Fibroblast of lung (primary cell): Measurements from ENCODE around the gene NAT14.

Source experiments
- CTCF ChIP-seq, 2 donors: IDR thresholded peaks in 1 of 2; conservative IDR thresholded peaks in 1 of 2; 1 replicate in 1 of 2; 2 replicates in 1 of 2; pipeline ENCODE4 v1.5.1; 2011 to 2012; ENCODE audit warnings: low read length in 2 of 2, control low read depth in 1 of 2, inconsistent platforms in 1 of 2, low read depth in 1 of 2, mild to moderate bottlenecking in 1 of 2
- EZH2 ChIP-seq: IDR thresholded peaks from 2 replicates; pipeline ENCODE4 v1.5.1; 2012; ENCODE audit warnings: low read length, control low read depth, mild to moderate bottlenecking; ENCODE audit errors: missing control alignments

GRCh38 chr19:55455576-55456235, 29.3 kb upstream of the NAT14 start:
- no peak for TF ChIP-seq EZH2
- no peak for TF ChIP-seq CTCF (conservative IDR thresholded peaks at IDR 0.05 in 1 of 2, IDR thresholded peaks at IDR 0.05 in 1 of 2; ENCODE audit: low read depth in 1 of 2, low read length in 2 of 2)
